HepG2 (cell line): Measurements from ENCODE around the gene TEKT5. TPM values are rescaled to one million over a fixed set of nuclear protein-coding genes. Genes with fewer than 3 reads are reported as not detected.
A peak's percentile ranks its signal among the peaks of the same experiment; 100 is the strongest.

ENCODE experiments used
- DNMT3B ChIP-seq: conservative IDR thresholded peaks from 2 replicates; pipeline ENCODE4 v1.6.1; 2016; ENCODE audit warnings: missing biosample characterization, control low read depth
- GPN1 ChIP-seq: sonication (generic); formaldehyde crosslinking; IDR thresholded peaks from 2 replicates; pipeline ENCODE4 v1.5.1; 2020; ENCODE audit warnings: missing genetic modification reagents, borderline replicate concordance
- HNRNPK ChIP-seq: fragments of 200-400 bp; formaldehyde crosslinking; IDR thresholded peaks from 2 replicates; pipeline ENCODE4 v1.6.1; 2018; ENCODE audit warnings: low read length, low read depth, moderate library complexity, mild to moderate bottlenecking; ENCODE audit not compliant: poor library complexity, severe bottlenecking
- KDM2A ChIP-seq: sonication (generic); formaldehyde crosslinking; IDR thresholded peaks from 2 replicates; pipeline ENCODE4 v1.4.0; 2020; ENCODE audit warnings: low read depth, missing genetic modification reagents, borderline replicate concordance
- KDM5A ChIP-seq: fragments of 200-600 bp; sonication (generic); IDR thresholded peaks from 2 replicates; pipeline ENCODE4 v1.7.0; 2018; ENCODE audit warnings: antibody characterized with exemption, mild to moderate bottlenecking, low read length, borderline replicate concordance
- NR2F2 ChIP-seq: IDR thresholded peaks from 2 replicates; pipeline ENCODE4 v1.6.1; 2012; ENCODE audit warnings: low read depth, inconsistent platforms, borderline replicate concordance
- PLRG1 ChIP-seq: fragments of 450-650 bp; conservative IDR thresholded peaks from 2 replicates; pipeline ENCODE4 v1.6.1; 2016
- PRPF4 ChIP-seq: fragments of 200-400 bp; formaldehyde crosslinking; IDR thresholded peaks from 2 replicates; pipeline ENCODE4 v1.6.1; 2016; ENCODE audit warnings: low read length, low read depth; ENCODE audit not compliant: poor library complexity, severe bottlenecking
- RFX1 ChIP-seq: fragments of 450-650 bp; IDR thresholded peaks from 2 replicates; pipeline ENCODE4 v1.6.1; 2017
- TBX3 ChIP-seq: fragments of 450-650 bp; IDR thresholded peaks from 2 replicates; pipeline ENCODE4 v1.6.1; 2017; ENCODE audit warnings: antibody characterized with exemption, mild to moderate bottlenecking, inconsistent platforms, borderline replicate concordance
- ZNF142 ChIP-seq: sonication (generic); formaldehyde crosslinking; IDR thresholded peaks from 2 replicates; pipeline ENCODE4 v1.4.0; 2020; ENCODE audit warnings: missing genetic modification reagents
- ZNF317 ChIP-seq: sonication (generic); formaldehyde crosslinking; IDR thresholded peaks from 2 replicates; pipeline ENCODE4 v1.5.0; 2020; ENCODE audit warnings: mild to moderate bottlenecking, missing genetic modification reagents
- ZNF362 ChIP-seq: sonication (generic); formaldehyde crosslinking; IDR thresholded peaks from 2 replicates; pipeline ENCODE4 v1.4.0; 2020; ENCODE audit warnings: missing genetic modification reagents, mild to moderate bottlenecking, borderline replicate concordance
- ZNF367 ChIP-seq: sonication (generic); formaldehyde crosslinking; IDR thresholded peaks from 2 replicates; pipeline ENCODE4 v1.4.0; 2020; ENCODE audit warnings: missing genetic modification reagents, borderline replicate concordance
- ZNF563 ChIP-seq: sonication (generic); formaldehyde crosslinking; IDR thresholded peaks from 2 replicates; pipeline ENCODE4 v1.8.0; 2022; ENCODE audit warnings: mild to moderate bottlenecking, moderate library complexity, missing genetic modification reagents
- ZNF577 ChIP-seq: sonication (generic); formaldehyde crosslinking; IDR thresholded peaks from 2 replicates; pipeline ENCODE4 v1.4.0; 2020; ENCODE audit warnings: mild to moderate bottlenecking, low read depth, missing genetic modification reagents, borderline replicate concordance
- ZNF660 ChIP-seq: sonication (generic); formaldehyde crosslinking; IDR thresholded peaks from 2 replicates; pipeline ENCODE4 v1.5.1; 2020; ENCODE audit warnings: mild to moderate bottlenecking, low read depth, missing genetic modification reagents, borderline replicate concordance
- ZNF670 ChIP-seq: sonication (generic); formaldehyde crosslinking; IDR thresholded peaks from 2 replicates; pipeline ENCODE4 v1.8.0; 2022; ENCODE audit warnings: mild to moderate bottlenecking, missing genetic modification reagents, borderline replicate concordance
- ZNF704 ChIP-seq: sonication (generic); formaldehyde crosslinking; IDR thresholded peaks from 2 replicates; pipeline ENCODE4 v1.8.1; 2023; ENCODE audit warnings: mild to moderate bottlenecking, inconsistent platforms, moderate library complexity, missing genetic modification reagents, borderline replicate concordance
- ZNF720 ChIP-seq: sonication (generic); formaldehyde crosslinking; IDR thresholded peaks from 2 replicates; pipeline ENCODE4 v1.4.0; 2020; ENCODE audit warnings: missing genetic modification reagents
- ZNF850 ChIP-seq: sonication (generic); formaldehyde crosslinking; conservative IDR thresholded peaks from 2 replicates; pipeline ENCODE4 v1.9.0; 2021; ENCODE audit warnings: mild to moderate bottlenecking, missing genetic modification reagents
- polyA plus RNA-seq, 8 experiments: library from polyadenylated mRNA; depleted of rRNA in 3 of 8; stranded (reverse) in 7 of 8; unstranded in 1 of 8; fragments of >200 nt; fragmentation: Illumina TruSeq in 4 of 8; extraction: Trizol in 4 of 8; gene quantifications; 2 replicates each; pipeline versions ENCODE4 v1.2.1 to v1.2.3, GENCODE V29; 2011 to 2016; ENCODE audit warnings: low read depth in 4 of 8, missing spikeins in 1 of 8, mixed read lengths in 1 of 8; ENCODE audit not compliant: insufficient read depth in 1 of 8
- total RNA-seq, 5 experiments: library from RNA; depleted of rRNA; stranded (reverse); fragments of >200 nt; fragmentation: Illumina TruSeq; extraction: Trizol; gene quantifications; 2 replicates each; pipeline ENCODE4 v1.2.3, GENCODE V29; 2016; ENCODE audit warnings: low read depth in 1 of 5

Gene TEKT5
- total and polyA plus RNA-seq, 2 of the 13 experiments (the other 11 are each of a cell fraction or from before 2014, with no cell fraction given), result 0.16 TPM; not detected in 1

- TF ChIP-seq ZNF850 (CRISPR knock-in tag), result no peak
- no peak for TF ChIP-seq GPN1 (CRISPR knock-in tag)
- TF ChIP-seq ZNF720, result no peak
- TF ChIP-seq PRPF4, result no peak
- TF ChIP-seq TBX3, result no peak
- no peak; the same call in 1 of the 2 replicates for TF ChIP-seq ZNF362 (CRISPR knock-in tag)
- no peak for TF ChIP-seq KDM2A (CRISPR knock-in tag)
- TF ChIP-seq ZNF142 (CRISPR knock-in tag), result no peak
- TF ChIP-seq ZNF704, result no peak
- TF ChIP-seq HNRNPK, result no peak
- no peak for TF ChIP-seq DNMT3B (CRISPR knock-in tag)
- no peak for TF ChIP-seq ZNF367
- no peak; the same call in 1 of the 2 replicates for TF ChIP-seq ZNF317
- TF ChIP-seq KDM5A, result no peak
- TF ChIP-seq NR2F2, result peak; percentile 97
- TF ChIP-seq ZNF577, result no peak
- no peak for TF ChIP-seq RFX1
- no peak for TF ChIP-seq ZNF670
- TF ChIP-seq ZNF563 (CRISPR knock-in tag), result no peak
- TF ChIP-seq PLRG1, result no peak
- TF ChIP-seq ZNF660, result no peak
These were observed 52.5 kb downstream of the TEKT5 start (continued) for GRCh38 chr16:10641953-10642949.
